Adrenal gland (tissue), 12 donors: ENCODE data around the gene AUH. TPM values are rescaled to one million over a fixed set of nuclear protein-coding genes. Genes with fewer than 3 reads are reported as not detected.

Experiments
- DNase-seq, 7 donors: peaks; one replicate each; pipeline ENCODE4 v3.0.0-alpha.2; 2019 to 2020
- H3K27ac ChIP-seq, 5 donors: fragments of 200-600 bp; sonication (generic) in 4 of 5; 1 replicate in 3 of 5; 2 replicates in 2 of 5; pipeline versions ENCODE4 v1.5.1 to v1.8.0; 2016 to 2020; ENCODE audit warnings: mild to moderate bottlenecking in 1 of 5
- H3K27me3 ChIP-seq: fragments of 200-600 bp; 2 replicates; pipeline ENCODE4 v1.8.0; 2021
- H3K36me3 ChIP-seq, 2 donors: fragments of 200-600 bp; replicated peaks in 1 of 2; 1 replicate in 1 of 2; 2 replicates in 1 of 2; pipeline versions ENCODE4 v1.5.1 to v1.8.0; 2018 to 2022
- H3K4me1 ChIP-seq, 2 donors: fragments of 200-600 bp; replicated peaks in 1 of 2; 1 replicate in 1 of 2; 2 replicates in 1 of 2; pipeline versions ENCODE4 v1.5.1 to v1.8.0; 2018 to 2021
- H3K4me3 ChIP-seq, 4 donors: fragments of 200-600 bp; sonication (generic) in 3 of 4; one replicate each; pipeline ENCODE4 v1.5.1; 2016 to 2018
- H3K9me3 ChIP-seq, 3 donors: fragments of 200-600 bp; sonication (generic) in 1 of 3; replicated peaks in 1 of 3; 1 replicate in 2 of 3; 2 replicates in 1 of 3; pipeline versions ENCODE4 v1.5.1 to v1.8.0; 2016 to 2021
- POLR2A ChIP-seq, 2 donors: fragments of 450-650 bp; IDR thresholded peaks; one replicate each; pipeline ENCODE4 v1.6.1; 2017; ENCODE audit warnings: antibody characterized with exemption in 2 of 2, mild to moderate bottlenecking in 2 of 2, moderate library complexity in 1 of 2
- WGBS, 4 donors: extraction: QIAGEN DNeasy Blood & Tissue Kit in 2 of 4; methylation state at CpG; one replicate each; pipeline versions ENCODE4 v1.1.5 to v1.1.7; 2013 to 2017; 5-methylcytosine and 5-hydroxymethylcytosine counted together
- intact Hi-C, 2 donors: fragments of 100-400 bp; cut with DNase I; formaldehyde crosslinking; loops; one replicate each; pipeline versions ENCODE4 v1.14.1 to v1.15.0; 2022 to 2023
- polyA plus RNA-seq, 3 donors: library from polyadenylated mRNA; stranded (reverse); fragments of 200-250 nt in 2 of 3; fragments of 350-450 nt in 1 of 3; fragmentation: Illumina TruSeq in 1 of 3; extraction: RNeasy Lipid Tissue Mini Kit (QIAGEN cat#74804) in 1 of 3; gene quantifications; one replicate each; pipeline ENCODE4 v1.2.3, GENCODE V29; 2013 to 2014
- total RNA-seq, 9 donors: library from RNA; depleted of rRNA in 4 of 9; stranded (reverse); fragments of >200 nt in 4 of 9; fragments of 120-200 nt in 1 of 9; fragmentation: NEBNext Ultra II Directional in 1 of 9; extraction: Animal tissue kit (Norgen Biotek cat#: 25700) in 1 of 9; gene quantifications; one replicate each; pipeline versions ENCODE4 v1.1.0 to v1.2.4, GENCODE V29; 2013 to 2023
- TF ChIP-seq, protein P1 (sequence below), 6 experiments: fragments of 450-650 bp in 4 of 6; fragments of 200-600 bp in 2 of 6; sonication (generic) in 1 of 6; IDR thresholded peaks; 1 replicate in 5 of 6; 2 replicates in 1 of 6; pipeline versions ENCODE4 v1.5.1 to v1.8.0; 2016 to 2021; ENCODE audit warnings: antibody characterized with exemption in 6 of 6, mild to moderate bottlenecking in 2 of 6, moderate library complexity in 1 of 6
- donor health status: healthy with polysubstance abuse.
- donor health status: Bipolar disorder and iron deficiency.
- donor health status: DM: yes; HTN: yes; CAD: no.
- donor health status: DM: no; HTN: no; CAD: no.
- donor health status: DM: no; HTN: no; CAD: no.
- donor health status: DM: yes; HTN: yes; CAD: no.

AUH gene
- total and polyA plus RNA-seq, 12 donors: 41.9 to 158 (median 71.7) TPM

DNA sequence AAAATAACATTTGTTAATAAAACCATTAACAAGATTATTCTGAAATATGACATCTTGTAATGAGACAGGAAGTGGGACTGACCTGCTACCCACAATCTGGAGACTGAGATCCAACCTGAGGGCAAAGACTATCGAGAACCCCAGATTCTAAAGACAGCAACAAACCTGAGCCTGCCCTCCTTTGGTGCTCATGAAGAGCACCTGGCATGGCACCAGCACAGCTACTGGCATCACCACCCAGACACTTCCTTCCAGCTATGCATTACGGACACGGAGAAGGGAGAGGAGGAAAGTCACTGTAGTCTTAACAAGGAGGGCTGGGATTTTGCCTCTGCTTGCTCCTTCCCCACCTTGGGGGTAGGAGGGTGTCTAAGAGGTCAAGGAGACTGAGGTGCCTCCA is 105.5 kb downstream of the AUH start:
- DNase-seq: no peak
- no peaks in the 10 kb centered on the region for H3K27me3 ChIP-seq
- H3K27ac ChIP-seq: no peak overlapping the region
- H3K36me3 ChIP-seq: no peaks in the 10 kb centered on the region
- WGBS, 4 donors: 75 to 86% (median 85%) methylated on average over 3 of the region's 3 CpGs
- TF ChIP-seq POLR2A (IDR thresholded peaks at IDR 0.05): no peak
- TF ChIP-seq, protein P1, sequence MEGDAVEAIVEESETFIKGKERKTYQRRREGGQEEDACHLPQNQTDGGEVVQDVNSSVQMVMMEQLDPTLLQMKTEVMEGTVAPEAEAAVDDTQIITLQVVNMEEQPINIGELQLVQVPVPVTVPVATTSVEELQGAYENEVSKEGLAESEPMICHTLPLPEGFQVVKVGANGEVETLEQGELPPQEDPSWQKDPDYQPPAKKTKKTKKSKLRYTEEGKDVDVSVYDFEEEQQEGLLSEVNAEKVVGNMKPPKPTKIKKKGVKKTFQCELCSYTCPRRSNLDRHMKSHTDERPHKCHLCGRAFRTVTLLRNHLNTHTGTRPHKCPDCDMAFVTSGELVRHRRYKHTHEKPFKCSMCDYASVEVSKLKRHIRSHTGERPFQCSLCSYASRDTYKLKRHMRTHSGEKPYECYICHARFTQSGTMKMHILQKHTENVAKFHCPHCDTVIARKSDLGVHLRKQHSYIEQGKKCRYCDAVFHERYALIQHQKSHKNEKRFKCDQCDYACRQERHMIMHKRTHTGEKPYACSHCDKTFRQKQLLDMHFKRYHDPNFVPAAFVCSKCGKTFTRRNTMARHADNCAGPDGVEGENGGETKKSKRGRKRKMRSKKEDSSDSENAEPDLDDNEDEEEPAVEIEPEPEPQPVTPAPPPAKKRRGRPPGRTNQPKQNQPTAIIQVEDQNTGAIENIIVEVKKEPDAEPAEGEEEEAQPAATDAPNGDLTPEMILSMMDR (IDR thresholded peaks at IDR 0.05): no peak
- no peak overlapping the region for H3K4me3 ChIP-seq
- H3K9me3 ChIP-seq: no peaks in the 10 kb centered on the region
- peaks cover 0 to 13% of the 10 kb centered on the region in 2 donors for H3K4me1 ChIP-seq
- intact Hi-C loops: no loop called here

DNA sequence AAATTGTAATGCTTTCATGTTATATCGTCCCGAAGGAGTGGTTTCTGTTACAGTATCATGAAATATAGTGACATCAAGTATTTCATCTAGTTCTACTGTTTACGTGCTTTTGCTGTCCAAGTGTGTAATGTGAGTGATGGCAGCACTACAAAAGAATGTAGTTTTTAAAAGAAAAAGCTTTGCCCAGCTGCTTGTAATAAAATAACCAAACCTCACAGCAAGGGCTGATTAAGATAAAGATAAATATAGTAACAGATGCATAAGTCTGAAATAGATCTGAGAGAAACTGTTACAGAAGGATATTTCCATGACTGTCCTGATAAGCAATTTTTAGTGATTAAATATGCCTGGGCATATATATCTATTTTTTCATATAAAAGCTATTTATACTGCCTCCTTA is 106.4 kb downstream of the AUH start:
- Histone ChIP-seq H3K36me3 (no peaks in the 10 kb centered on the region), H3K4me1 (peaks cover 0 to 9% of the 10 kb centered on the region in 2 donors), H3K27me3 (no peaks in the 10 kb centered on the region), H3K9me3 (no peaks in the 10 kb centered on the region), H3K27ac (no peak overlapping the region), H3K4me3 (no peak overlapping the region)
- no peak for DNase-seq
- intact Hi-C loops: no loop called here
- TF ChIP-seq, protein P1 (IDR thresholded peaks at IDR 0.05): no peak
- TF ChIP-seq POLR2A (IDR thresholded peaks at IDR 0.05): no peak
- 38 to 53% (median 46%) methylated on average over 3 of the region's 3 CpGs for whole genome bisulfite sequencing, 4 donors

DNA sequence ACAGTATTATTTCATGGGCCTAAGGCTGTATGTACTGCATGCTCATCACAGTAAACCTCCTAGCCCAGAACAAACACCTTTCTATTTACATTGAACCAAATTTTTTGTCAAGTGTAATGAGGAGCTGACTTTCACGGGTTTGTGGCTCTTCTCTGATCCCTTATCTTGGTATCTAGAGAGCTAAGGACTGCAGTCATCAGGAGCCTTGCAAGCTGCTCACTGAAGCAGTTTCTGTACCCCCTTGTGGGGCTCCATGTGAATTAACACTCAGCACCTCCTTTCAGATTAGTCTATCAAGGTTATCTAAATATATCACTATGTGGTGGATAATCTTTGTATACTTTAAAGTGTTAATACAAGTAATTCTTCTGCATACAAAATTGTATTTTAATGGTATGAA is 108.2 kb downstream of the AUH start:
- Histone ChIP-seq H3K9me3 (no peaks in the 10 kb centered on the region), H3K27ac (no peak overlapping the region), H3K36me3 (no peaks in the 10 kb centered on the region), H3K27me3 (no peaks in the 10 kb centered on the region), H3K4me1 (peaks cover 0 to 9% of the 10 kb centered on the region in 2 donors), H3K4me3 (no peak overlapping the region)
- WGBS, 4 donors: 56 to 60% (median 59%) methylated on average over 1 of the region's 1 CpG
- no peak for DNase-seq
- TF ChIP-seq, protein P1 (IDR thresholded peaks at IDR 0.05): no peak
- TF ChIP-seq POLR2A (IDR thresholded peaks at IDR 0.05): no peak
- intact Hi-C loops: no loop called here

DNA sequence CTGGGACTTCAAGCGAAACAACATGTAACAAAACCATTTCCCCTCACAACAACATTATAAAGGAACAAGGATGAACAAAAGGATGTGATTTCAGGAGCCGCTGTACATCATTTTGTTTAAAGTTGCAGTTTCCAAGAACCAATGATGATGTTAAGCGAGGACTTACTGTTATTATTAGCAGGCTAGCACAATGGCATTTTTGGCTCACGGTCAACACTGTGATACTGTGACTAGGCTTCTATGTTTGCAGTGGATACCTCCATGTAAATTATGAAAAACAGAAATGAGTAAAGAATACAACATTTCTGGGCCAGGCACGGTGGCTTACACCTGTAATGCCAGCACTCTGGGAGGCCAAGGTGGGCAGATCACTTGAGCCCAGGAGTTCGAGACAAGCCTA is 113.0 kb downstream of the AUH start:
- Histone ChIP-seq H3K9me3 (no peaks in the 10 kb centered on the region), H3K27ac (no peak overlapping the region), H3K4me3 (no peak overlapping the region), H3K36me3 (no peaks in the 10 kb centered on the region), H3K27me3 (no peaks in the 10 kb centered on the region), H3K4me1 (no peaks in the 10 kb centered on the region)
- no peak for DNase-seq
- intact Hi-C loops: no loop called here
- no peak for TF ChIP-seq POLR2A (IDR thresholded peaks at IDR 0.05)
- TF ChIP-seq, protein P1 (IDR thresholded peaks at IDR 0.05): no peak
- WGBS, 4 donors: 94 to 96% (median 95%) methylated on average over 6 of the region's 6 CpGs
